Epithelial cell of esophagus (primary cell): Measurements from ENCODE around the gene RPL10A.
A peak's percentile ranks its signal among the peaks of the same experiment; 100 is the strongest.

ENCODE experiments used
- DNase-seq: peaks from one replicate; pipeline ENCODE4 v3.0.0; 2010; ENCODE audit warnings: low read depth
- H3K4me3 ChIP-seq: 2 replicates; pipeline ENCODE4 v1.5.1; 2011; ENCODE audit warnings: mild to moderate bottlenecking, low read length, control low read depth
- CTCF ChIP-seq: IDR thresholded peaks from 2 replicates; pipeline ENCODE4 v1.5.1; 2011; ENCODE audit warnings: low read depth, mild to moderate bottlenecking, low read length, control low read depth, inconsistent platforms; ENCODE audit not compliant: insufficient read depth; ENCODE audit errors: missing control alignments

RPL10A gene

GRCh38 chr6:35439308-35439707 lies 28.9 kb upstream of the RPL10A start:
- no peak overlapping the region for H3K4me3 ChIP-seq
- no peak for DNase-seq
- no peak for TF ChIP-seq CTCF

- no peak overlapping the region for H3K4me3 ChIP-seq
- no peak for DNase-seq
- no peak for TF ChIP-seq CTCF
Observed at GRCh38 chr6:35441205-35441604, 27.0 kb upstream of the RPL10A start.

GRCh38 chr6:35441642-35442041 lies 26.6 kb upstream of the RPL10A start:
- no peak for TF ChIP-seq CTCF
- DNase-seq = no peak
- H3K4me3 ChIP-seq = no peak overlapping the region

DNA sequence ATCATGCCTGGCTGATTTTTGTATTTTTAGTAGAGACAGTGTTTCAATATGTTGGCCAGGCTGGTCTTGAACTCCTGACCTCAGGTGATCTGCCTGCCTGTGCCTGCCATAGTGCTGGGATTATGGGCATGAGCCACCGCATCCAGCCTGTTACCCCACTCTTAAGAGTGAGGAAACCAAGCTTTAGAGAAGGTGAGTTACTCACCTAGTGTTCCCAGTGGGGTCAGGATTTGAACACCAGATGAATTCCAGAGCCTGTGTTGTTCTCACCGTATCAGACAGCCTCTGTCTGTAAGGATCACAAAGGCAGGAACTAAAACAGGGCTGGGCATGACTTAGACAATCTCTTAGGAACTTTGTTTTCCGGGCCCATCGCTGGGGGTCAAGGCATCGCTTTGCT lies 25.5 kb upstream of the RPL10A start:
- no peak for TF ChIP-seq CTCF
- DNase-seq = peak; percentile 58
- no peak overlapping the region for H3K4me3 ChIP-seq

- no peak for DNase-seq
- no peak overlapping the region for H3K4me3 ChIP-seq
- no peak for TF ChIP-seq CTCF
Observed at GRCh38 chr6:35443341-35444030, 24.7 kb upstream of the RPL10A start.

GRCh38 chr6:35445691-35446090 lies 22.5 kb upstream of the RPL10A start:
- H3K4me3 ChIP-seq = no peak overlapping the region
- DNase-seq = peak; percentile 64
- TF ChIP-seq CTCF = no peak

DNA sequence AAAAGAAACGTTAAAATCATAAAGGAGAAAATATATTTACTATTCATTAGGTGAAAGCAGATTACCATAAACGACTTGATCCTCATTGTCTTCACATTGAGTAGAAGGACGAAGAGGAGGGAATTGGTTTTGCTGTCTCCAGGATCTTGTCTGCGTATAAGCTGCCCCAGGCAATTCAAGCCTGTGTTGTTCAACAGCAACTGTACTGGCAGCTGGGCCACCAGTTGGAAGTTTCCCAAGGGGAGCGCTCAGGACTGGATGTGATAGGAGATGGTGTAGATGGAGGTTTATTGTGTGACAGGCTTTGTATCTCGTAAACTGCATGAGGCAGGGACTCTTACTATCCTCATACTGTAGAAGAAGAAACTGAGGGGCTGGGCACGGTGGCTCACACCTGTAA lies 20.0 kb upstream of the RPL10A start:
- no peak for DNase-seq
- H3K4me3 ChIP-seq = no peak overlapping the region
- no peak for TF ChIP-seq CTCF
